DND-41 (cell line): ENCODE results near the gene PITPNC1.
A peak's percentile ranks its signal among the peaks of the same experiment; 100 is the strongest.
"Not testable (repeated sequence)": the region's sequence is repeated elsewhere in the genome, so short reads cannot be mapped to it uniquely, and the experiment has no call there.

Experiments used
- ATAC-seq: fragments of 200-7000 bp; cut with Tn5 transposase; 3 replicates; pipeline ENCODE4 v1.9.1; 2021; ENCODE audit warnings: low read depth; ENCODE audit not compliant: insufficient read depth
- DNase-seq: peaks from one replicate; pipeline ENCODE4 v3.0.0-alpha.2; 2020
- H2AFZ ChIP-seq: 2 replicates; pipeline ENCODE4 v1.6.0; 2012; ENCODE audit warnings: low read depth, low read length
- H3K27ac ChIP-seq: 2 replicates; pipeline ENCODE4 v1.5.1; 2012; ENCODE audit warnings: low read length, inconsistent platforms
- H3K27me3 ChIP-seq: fragments of 200-600 bp; sonication (generic); 2 replicates; pipeline ENCODE4 v1.6.0; 2012; ENCODE audit warnings: low read length, mild to moderate bottlenecking, inconsistent platforms; ENCODE audit not compliant: insufficient read depth, poor library complexity
- H3K36me3 ChIP-seq: 2 replicates; pipeline ENCODE4 v1.5.1; 2012; ENCODE audit warnings: low read length, inconsistent platforms; ENCODE audit not compliant: insufficient read depth
- H3K4me1 ChIP-seq: 2 replicates; pipeline ENCODE4 v1.5.1; 2012; ENCODE audit warnings: mild to moderate bottlenecking, low read length; ENCODE audit not compliant: insufficient read depth
- H3K4me2 ChIP-seq: 2 replicates; pipeline ENCODE4 v1.6.0; 2012; ENCODE audit warnings: mild to moderate bottlenecking, moderate library complexity, low read length, inconsistent platforms; ENCODE audit not compliant: insufficient read depth
- H3K4me3 ChIP-seq, 2 experiments: fragments of 200-600 bp in 1 of 2; shearing (Covaris generic) in 1 of 2; 2 replicates each; pipeline ENCODE4 v1.5.1; 2012 to 2016; ENCODE audit warnings: inconsistent platforms in 2 of 2, low read length in 2 of 2, mild to moderate bottlenecking in 2 of 2, low read depth in 1 of 2, moderate library complexity in 1 of 2
- H3K79me2 ChIP-seq: 2 replicates; pipeline ENCODE4 v1.6.0; 2012; ENCODE audit warnings: low read length, inconsistent platforms; ENCODE audit not compliant: insufficient read depth
- H3K9ac ChIP-seq: 2 replicates; pipeline ENCODE4 v1.6.0; 2012; ENCODE audit warnings: low read depth, mild to moderate bottlenecking, inconsistent platforms, low read length, moderate library complexity
- H3K9me3 ChIP-seq: 2 replicates; pipeline ENCODE4 v1.5.1; 2012; ENCODE audit warnings: low read length, moderate library complexity, mild to moderate bottlenecking, inconsistent platforms; ENCODE audit not compliant: insufficient read depth, severe bottlenecking
- H4K20me1 ChIP-seq: 2 replicates; pipeline ENCODE4 v1.6.0; 2012; ENCODE audit warnings: low read length; ENCODE audit not compliant: insufficient read depth
- CTCF ChIP-seq: IDR thresholded peaks from 2 replicates; pipeline ENCODE4 v1.5.1; 2012; ENCODE audit warnings: borderline replicate concordance, low read length, moderate library complexity, mild to moderate bottlenecking; ENCODE audit not compliant: poor library complexity, severe bottlenecking; ENCODE audit errors: extremely low read depth
- EZH2 ChIP-seq: IDR thresholded peaks from 3 replicates; pipeline ENCODE4 v1.6.1; 2012; ENCODE audit warnings: borderline replicate concordance, low read depth, mild to moderate bottlenecking, moderate library complexity, low read length, inconsistent platforms; ENCODE audit not compliant: severe bottlenecking

Gene PITPNC1

GRCh38 chr17:67335245-67335835, 41.7 kb upstream of the PITPNC1 start:
- no peak for DNase-seq
- no peak overlapping the region for H3K27ac ChIP-seq

GRCh38 chr17:67336859-67337258, 40.2 kb upstream of the PITPNC1 start:
- ATAC-seq (peak; percentile 48; the same call in 1 of the 3 replicates), DNase-seq (no peak)
- Histone ChIP-seq H3K4me2 (no peak overlapping the region), H4K20me1 (no peaks in the 10 kb centered on the region), H2AFZ (no peak overlapping the region), H3K27me3 (no peaks in the 10 kb centered on the region), H3K27ac (no peak overlapping the region), H3K79me2 (no peaks in the 10 kb centered on the region), H3K9me3 (no peaks in the 10 kb centered on the region), H3K36me3 (peaks cover 22% of the 10 kb centered on the region), H3K9ac (no peak overlapping the region), H3K4me3 (no peak overlapping the region), H3K4me1 (no peaks in the 10 kb centered on the region)
- TF ChIP-seq CTCF (no peak), EZH2 (no peak)

More at GRCh38 chr17:67335245-67335835, 41.7 kb upstream of the PITPNC1 start:
- ATAC-seq: no peak
- no peak overlapping the region for H3K9ac ChIP-seq
- no peak overlapping the region for H3K4me3 ChIP-seq
- no peaks in the 10 kb centered on the region for H3K4me1 ChIP-seq
- peaks cover 9% of the 10 kb centered on the region; the same call in 1 of the 2 replicates for H3K36me3 ChIP-seq
- H3K79me2 ChIP-seq: no peaks in the 10 kb centered on the region
- no peak overlapping the region for H3K4me2 ChIP-seq
- H3K9me3 ChIP-seq: no peaks in the 10 kb centered on the region
- no peak for TF ChIP-seq CTCF
- TF ChIP-seq EZH2: no peak
- H3K27me3 ChIP-seq: no peaks in the 10 kb centered on the region
- no peaks in the 10 kb centered on the region for H4K20me1 ChIP-seq
- no peak overlapping the region for H2AFZ ChIP-seq

- H3K27ac ChIP-seq, H2AFZ ChIP-seq, H3K4me3 ChIP-seq, H3K9me3 ChIP-seq, H3K4me2 ChIP-seq, H3K79me2 ChIP-seq, H4K20me1 ChIP-seq, DNase-seq, ATAC-seq, H3K4me1 ChIP-seq, H3K27me3 ChIP-seq, H3K9ac ChIP-seq: not testable (repeated sequence)
- H3K36me3 ChIP-seq: peaks cover 36% of the 10 kb centered on the region
Observed at GRCh38 chr17:67338353-67338752, 38.7 kb upstream of the PITPNC1 start.

GRCh38 chr17:67343237-67343636, 33.8 kb upstream of the PITPNC1 start:
- H2AFZ ChIP-seq: no peak overlapping the region
- H3K9me3 ChIP-seq: no peaks in the 10 kb centered on the region
- ATAC-seq (no peak), DNase-seq (no peak)
- TF ChIP-seq EZH2 (no peak), CTCF (no peak)
- H3K9ac ChIP-seq: no peak overlapping the region
- no peak overlapping the region for H3K4me2 ChIP-seq
- H3K79me2 ChIP-seq: no peaks in the 10 kb centered on the region
- no peaks in the 10 kb centered on the region for H3K27me3 ChIP-seq
- H3K36me3 ChIP-seq: peaks cover 81% of the 10 kb centered on the region
- H3K4me1 ChIP-seq: no peaks in the 10 kb centered on the region
- no peak overlapping the region for H3K4me3 ChIP-seq
- H3K27ac ChIP-seq: no peak overlapping the region
- H4K20me1 ChIP-seq: no peaks in the 10 kb centered on the region
